Jurkat, Clone E6-1 (cell line): Measurements from ENCODE around the gene STK38. TPM values are rescaled to one million over a fixed set of nuclear protein-coding genes. Genes with fewer than 3 reads are reported as not detected.
"Not testable (repeated sequence)": the region's sequence is repeated elsewhere in the genome, so short reads cannot be mapped to it uniquely, and the experiment has no call there.

Experiments
- DNase-seq: peaks from one replicate; pipeline ENCODE4 v3.0.0-alpha.2; 2011; ENCODE audit warnings: low read depth, low spot score
- H3K4me3 ChIP-seq: 2 replicates; pipeline ENCODE4 v1.5.1; 2011; ENCODE audit warnings: mild to moderate bottlenecking, low read length, control low read depth, moderate library complexity
- polyA plus RNA-seq: library from polyadenylated mRNA; unstranded; fragments of >200 nt; gene quantifications from one replicate; pipeline ENCODE4 v1.2.1, GENCODE V29; 2012; ENCODE audit warnings: missing spikeins; ENCODE audit not compliant: insufficient read length, insufficient read depth

Gene STK38
- 27.3 TPM for polyA plus RNA-seq

GRCh38 chr6:36546920-36547645 lies at the start of gene STK38:
Gene STK38 (minus strand): TSS chr6:36547479. CDS start chr6:36540202, 7,277 bp downstream.
- peak; percentile 80 for DNase-seq
- peak within 1 kb of the TSS; percentile 76 for H3K4me3 ChIP-seq

GRCh38 chr6:36596356-36596755 lies 49.1 kb upstream of the STK38 start:
- peak overlapping the region; percentile 100 for H3K4me3 ChIP-seq
- no peak for DNase-seq

- no peak for DNase-seq
- H3K4me3 ChIP-seq: peak overlapping the region; percentile 100
Measured at GRCh38 chr6:36594816-36595643, 47.8 kb upstream of the STK38 start.

GRCh38 chr6:36594029-36594815 lies 46.9 kb upstream of the STK38 start, which contains the start of gene SRSF3:
Gene SRSF3 (plus strand): TSS chr6:36594362. CDS start chr6:36596763, 2,401 bp downstream.
- peak within 1 kb of the TSS; percentile 100 for H3K4me3 ChIP-seq
- DNase-seq: peak; percentile 97

GRCh38 chr6:36593569-36594028 lies 46.3 kb upstream of the STK38 start:
- peak; percentile 72 for DNase-seq
- H3K4me3 ChIP-seq: peak overlapping the region; percentile 100

GRCh38 chr6:36592221-36592655 lies 45.0 kb upstream of the STK38 start:
- H3K4me3 ChIP-seq: peak overlapping the region; percentile 9

GRCh38 chr6:36590237-36590636 lies 43.0 kb upstream of the STK38 start:
- H3K4me3 ChIP-seq: no peak overlapping the region
- DNase-seq: no peak

More at GRCh38 chr6:36592221-36592655, 45.0 kb upstream of the STK38 start:
- DNase-seq: peak; percentile 78

- not testable (repeated sequence) for DNase-seq, H3K4me3 ChIP-seq
Measured at GRCh38 chr6:36589025-36589400, 41.7 kb upstream of the STK38 start.

GRCh38 chr6:36586606-36587005 lies 39.3 kb upstream of the STK38 start:
- no peak for DNase-seq
- H3K4me3 ChIP-seq: no peak overlapping the region

- no peak for DNase-seq
- no peak overlapping the region for H3K4me3 ChIP-seq
Measured at GRCh38 chr6:36581716-36582115, 34.4 kb upstream of the STK38 start.

GRCh38 chr6:36580184-36580526 lies 32.9 kb upstream of the STK38 start:
- no peak overlapping the region for H3K4me3 ChIP-seq
- no peak for DNase-seq

GRCh38 chr6:36578431-36578830 lies 31.2 kb upstream of the STK38 start:
- DNase-seq: no peak
- H3K4me3 ChIP-seq: no peak overlapping the region

GRCh38 chr6:36578030-36578429 lies 30.8 kb upstream of the STK38 start:
- H3K4me3 ChIP-seq: no peak overlapping the region

GRCh38 chr6:36577301-36577700 lies 30.0 kb upstream of the STK38 start:
- DNase-seq: no peak
- no peak overlapping the region for H3K4me3 ChIP-seq

More at GRCh38 chr6:36578030-36578429, 30.8 kb upstream of the STK38 start:
- DNase-seq: no peak

GRCh38 chr6:36576578-36576977 lies 29.3 kb upstream of the STK38 start:
- no peak overlapping the region for H3K4me3 ChIP-seq
- DNase-seq: no peak

GRCh38 chr6:36574679-36575078 lies 27.4 kb upstream of the STK38 start:
- no peak for DNase-seq
- no peak overlapping the region for H3K4me3 ChIP-seq

GRCh38 chr6:36572353-36573311 lies 25.4 kb upstream of the STK38 start:
- not testable (repeated sequence) for H3K4me3 ChIP-seq, DNase-seq
